Midbrain (tissue), 1 donor: Measurements from ENCODE around the gene NCAM1.
A peak's percentile ranks its signal among the peaks of the same experiment; 100 is the strongest.
"Not testable (repeated sequence)": the region's sequence is repeated elsewhere in the genome, so short reads cannot be mapped to it uniquely, and the experiment has no call there.

Source experiments
- DNase-seq: peaks from one replicate; lab custom pipeline; 2025; lab: John Stamatoyannopoulos, UW

Gene NCAM1

GRCh38 chr11:112961146-112961668, at the start of gene NCAM1:
NCAM1 (plus strand) TSS chr11:112961420.
- peak; percentile 90 for DNase-seq

GRCh38 chr11:112922606-112923005, 38.6 kb upstream of the NCAM1 start:
- no peak for DNase-seq

- DNase-seq = not testable (repeated sequence)
These were observed 36.4 kb upstream of the NCAM1 start for GRCh38 chr11:112924836-112925235.

GRCh38 chr11:112925516-112926310, 35.5 kb upstream of the NCAM1 start:
- no peak for DNase-seq

DNA sequence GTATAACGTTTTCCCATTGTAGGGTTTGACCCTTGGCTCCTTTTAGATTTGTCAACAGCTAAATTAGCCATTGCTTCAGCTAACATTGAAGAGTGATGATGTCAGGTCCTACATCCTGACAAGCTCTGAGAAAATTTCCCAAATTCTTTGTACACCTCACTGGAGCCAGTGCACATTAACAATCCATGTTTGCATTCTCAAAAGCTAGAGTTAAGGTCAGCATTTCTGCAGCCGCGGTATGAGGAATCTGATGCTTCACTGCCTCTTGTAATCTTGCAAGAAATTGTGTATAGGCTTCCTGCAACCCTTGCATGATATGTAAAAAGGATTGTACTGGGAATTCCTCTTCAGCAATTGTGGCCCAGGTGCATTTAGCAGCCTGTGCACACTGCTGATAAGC, 33.1 kb upstream of the NCAM1 start:
- no peak for DNase-seq

DNA sequence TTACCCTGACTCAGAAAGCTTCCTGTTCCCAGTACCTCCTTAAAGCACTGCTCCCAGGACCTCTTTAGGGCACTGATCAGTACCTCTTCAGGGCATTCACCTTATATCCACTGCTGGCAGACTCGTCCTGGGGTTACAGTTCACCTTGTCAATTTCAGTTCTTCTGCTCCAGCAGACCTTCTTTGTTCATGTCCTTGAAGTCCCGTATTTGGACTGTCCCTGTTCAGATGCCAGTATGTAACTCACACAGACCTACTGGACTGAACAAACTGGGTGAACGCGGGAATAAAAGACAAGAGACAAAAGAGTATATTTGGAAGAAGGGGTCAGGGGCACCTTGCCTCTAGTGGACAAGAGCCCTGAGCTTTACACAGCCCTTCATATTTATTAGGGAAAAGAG, 31.8 kb upstream of the NCAM1 start:
- no peak for DNase-seq

DNA sequence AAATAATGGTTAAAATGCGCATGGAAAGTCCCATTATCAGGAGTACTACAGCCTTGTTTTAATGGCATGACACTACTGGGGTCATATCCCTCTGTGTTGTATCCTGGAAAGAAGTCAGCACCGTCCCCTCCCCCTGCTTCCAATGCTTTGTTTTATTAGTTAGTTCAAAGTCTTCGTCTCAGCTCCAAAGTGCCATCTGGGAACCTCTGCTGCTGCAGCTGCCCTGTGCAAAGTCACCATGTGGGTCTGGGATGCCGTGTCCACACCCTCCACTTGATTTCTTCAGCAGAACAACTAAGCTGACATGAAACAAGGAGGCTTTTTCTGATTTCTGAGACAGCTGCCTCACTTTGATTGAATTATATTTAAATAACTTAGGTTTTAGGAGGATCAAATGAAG, 29.5 kb upstream of the NCAM1 start:
- DNase-seq = no peak

DNA sequence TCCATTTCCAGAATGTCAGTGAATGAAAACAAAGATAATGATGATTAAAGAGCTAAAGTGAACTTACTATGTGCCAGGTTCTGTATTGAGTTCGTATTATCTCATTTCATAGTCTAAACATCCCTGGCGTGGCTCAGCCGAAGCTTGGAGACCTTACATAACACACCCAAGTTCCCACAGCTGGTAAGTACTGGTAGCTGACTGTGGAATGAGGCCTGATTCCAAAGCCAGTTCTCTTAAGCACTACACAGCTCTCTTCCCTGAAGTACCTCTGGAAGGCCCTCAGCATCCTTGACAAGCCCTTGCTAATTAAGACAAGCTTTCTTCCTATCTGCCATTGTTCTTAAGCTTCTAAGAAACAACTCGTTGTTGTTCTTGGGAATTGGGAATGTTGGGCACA, 28.6 kb upstream of the NCAM1 start:
- DNase-seq = no peak

GRCh38 chr11:112933970-112934369, 27.2 kb upstream of the NCAM1 start:
- no peak for DNase-seq

GRCh38 chr11:112941104-112941503, 20.1 kb upstream of the NCAM1 start:
- no peak for DNase-seq

DNA sequence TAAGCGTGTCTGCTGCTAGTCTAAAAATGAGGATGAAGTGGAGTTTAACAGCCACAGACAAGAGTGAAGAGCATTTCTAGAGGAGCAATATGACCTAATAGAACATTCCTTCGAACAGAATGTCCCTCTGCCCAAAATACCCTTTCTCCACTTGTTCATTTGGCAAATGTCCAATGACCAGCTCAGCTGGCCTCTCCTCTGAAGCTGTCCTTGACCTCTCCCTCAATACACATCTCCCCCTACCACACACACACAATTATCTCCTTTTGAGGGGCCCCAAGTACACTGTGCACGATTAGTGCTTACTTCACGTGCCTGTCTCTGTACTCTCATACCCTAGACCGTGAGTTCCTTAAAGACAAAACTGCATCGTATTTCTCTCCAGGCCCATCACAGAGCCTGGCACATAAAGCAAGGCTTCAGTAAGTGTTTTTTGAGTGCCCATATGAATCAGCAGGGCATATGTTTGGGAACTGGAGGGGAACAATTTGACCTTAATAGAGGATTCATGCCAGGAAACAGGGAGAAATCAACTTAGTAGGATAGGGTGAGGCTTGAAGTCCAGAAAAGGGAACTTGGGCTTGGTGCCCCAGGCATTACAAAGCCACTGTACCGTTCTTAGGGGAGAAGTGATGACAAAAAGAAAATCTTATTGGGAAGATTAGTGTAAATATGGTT, 18.1 kb upstream of the NCAM1 start:
- no peak for DNase-seq

DNA sequence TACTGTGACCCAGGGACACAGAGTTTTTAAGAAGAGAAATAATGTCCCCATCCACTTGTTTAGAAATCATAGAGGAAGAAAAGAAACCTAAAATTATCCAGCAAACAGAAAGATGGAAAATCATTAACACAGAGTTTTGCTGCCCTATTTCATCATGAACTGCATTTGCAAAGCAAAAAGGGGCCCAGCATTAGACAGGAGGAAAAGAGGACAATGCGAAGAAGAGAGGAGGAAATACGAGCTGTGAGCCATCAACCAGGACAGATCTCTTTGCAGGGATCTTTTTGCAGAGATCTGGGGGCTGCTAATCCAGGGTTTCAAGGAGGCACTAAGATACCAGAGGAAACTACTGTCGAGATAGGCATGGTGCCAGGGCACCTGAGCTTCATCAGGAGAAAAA, 14.4 kb upstream of the NCAM1 start:
- no peak for DNase-seq

DNA sequence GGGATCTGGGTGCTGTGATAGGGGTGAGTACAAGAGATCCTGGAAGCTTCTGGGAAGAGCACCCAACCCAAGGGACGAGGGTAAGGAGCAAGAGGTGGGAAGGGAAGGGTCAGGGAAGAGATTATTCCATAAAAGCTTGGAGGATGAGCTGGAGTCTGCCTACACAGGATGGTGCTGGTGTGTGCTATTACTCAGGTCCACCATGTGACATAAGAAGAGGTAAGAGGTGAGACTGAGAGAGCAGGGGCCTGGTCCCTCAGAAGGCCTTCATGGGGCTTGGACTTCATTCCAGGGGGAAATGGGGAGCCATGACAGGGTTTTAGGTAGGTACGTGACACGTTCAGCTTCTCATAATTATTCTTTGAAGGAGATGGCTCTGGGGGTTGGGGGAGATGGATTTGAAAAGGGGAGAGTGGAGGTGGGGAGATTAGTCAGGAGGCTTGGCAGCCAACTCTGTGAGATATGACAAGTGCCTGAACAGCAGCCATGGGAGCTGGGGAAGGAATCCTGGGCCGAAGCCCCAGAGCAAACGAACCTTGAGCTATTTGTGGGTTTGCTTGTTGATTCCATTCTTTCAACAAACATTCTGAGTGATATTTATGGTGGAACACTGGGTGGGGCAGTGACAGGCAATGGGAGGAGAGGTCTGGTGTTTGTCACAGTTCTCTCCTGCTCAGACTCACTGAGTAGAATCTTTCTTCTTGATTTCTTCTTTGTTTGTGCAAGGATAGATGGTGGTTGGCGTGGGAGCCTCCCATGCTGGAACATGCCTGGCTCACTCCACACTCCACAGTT, 11.2 kb upstream of the NCAM1 start:
- DNase-seq = no peak

DNA sequence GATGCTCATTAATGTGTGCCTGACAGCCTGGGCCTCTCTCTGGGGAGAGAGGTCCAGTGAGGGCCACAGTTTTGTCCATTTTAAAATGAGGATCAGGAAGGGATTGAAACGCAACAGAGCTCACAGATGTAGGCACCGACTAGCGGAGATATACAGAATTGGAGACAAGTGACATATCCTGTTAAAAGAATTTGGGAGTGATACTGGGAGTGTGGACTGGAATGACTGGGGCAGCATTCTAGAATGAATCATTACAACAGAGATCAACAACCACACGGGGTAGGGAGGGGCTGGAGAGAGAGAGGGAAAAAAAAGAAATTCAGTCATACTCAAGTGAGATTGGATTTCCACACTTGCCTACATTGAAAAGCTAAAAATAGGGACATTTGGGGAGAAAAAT, 2.5 kb upstream of the NCAM1 start:
- no peak for DNase-seq

- peak; percentile 56 for DNase-seq
These were observed 745 bp downstream of the NCAM1 start for GRCh38 chr11:112961751-112962578.

DNA sequence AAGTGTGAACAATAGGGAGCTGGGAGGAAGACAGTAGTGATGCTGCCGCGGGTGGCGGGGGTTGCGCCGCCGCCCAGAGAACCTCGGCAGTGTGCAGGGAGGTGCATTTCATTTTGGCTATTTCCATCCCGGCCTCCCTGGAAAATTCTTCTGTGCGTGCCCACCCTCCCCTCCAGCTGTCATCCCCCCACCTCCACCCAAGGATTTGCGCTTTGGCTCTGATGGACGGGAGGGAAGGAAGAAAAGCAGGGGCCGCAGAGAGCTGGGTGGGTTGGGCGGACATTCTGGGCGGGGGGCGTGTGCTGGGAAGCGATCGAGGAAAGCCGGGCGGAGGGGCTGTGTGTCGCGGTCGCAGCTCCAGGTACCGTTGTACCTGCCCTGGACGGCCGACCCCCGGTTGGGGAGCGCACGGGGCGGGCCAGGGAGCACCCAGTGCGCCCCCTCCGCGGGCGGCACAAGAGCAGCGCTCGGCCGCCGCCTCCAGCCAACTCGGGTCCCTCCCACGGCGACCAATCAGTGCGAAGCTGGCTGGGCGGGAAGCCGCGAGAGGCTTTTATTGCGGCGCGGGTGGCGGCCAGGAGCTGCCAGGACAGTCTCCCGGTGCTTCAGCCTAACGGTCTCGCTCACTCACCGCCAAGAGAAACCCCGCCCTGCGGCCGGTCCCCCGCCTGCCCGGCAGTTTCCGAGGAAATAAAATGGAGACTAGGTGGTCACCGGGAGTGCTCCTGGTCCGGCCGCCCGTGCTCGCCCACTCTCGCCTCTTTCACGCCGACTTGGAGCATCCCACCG, 1.6 kb downstream of the NCAM1 start:
- peak; percentile 87 for DNase-seq

GRCh38 chr11:112963368-112963955, 2.2 kb downstream of the NCAM1 start:
- no peak for DNase-seq

DNA sequence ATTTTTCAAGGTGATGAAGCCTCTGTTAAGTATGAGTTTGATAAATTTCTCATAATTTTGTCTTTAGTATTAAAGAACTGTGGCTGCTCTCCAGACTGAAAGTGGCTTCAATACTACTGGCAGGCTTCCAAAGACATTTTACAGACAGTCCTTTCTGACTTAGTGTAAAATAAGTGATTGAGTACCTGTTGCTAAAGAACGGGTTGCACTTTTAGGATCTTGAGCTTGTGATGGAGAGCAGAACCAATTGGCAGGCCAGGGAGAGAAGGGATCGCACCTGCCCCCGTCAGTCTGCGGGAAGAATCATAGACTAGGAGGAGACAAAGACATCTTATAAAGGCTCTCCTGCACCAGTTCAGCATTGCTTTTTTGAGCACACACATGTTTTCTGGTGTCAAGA, 4.4 kb downstream of the NCAM1 start:
- DNase-seq = no peak

GRCh38 chr11:112966561-112966960, 5.3 kb downstream of the NCAM1 start:
- no peak for DNase-seq

DNA sequence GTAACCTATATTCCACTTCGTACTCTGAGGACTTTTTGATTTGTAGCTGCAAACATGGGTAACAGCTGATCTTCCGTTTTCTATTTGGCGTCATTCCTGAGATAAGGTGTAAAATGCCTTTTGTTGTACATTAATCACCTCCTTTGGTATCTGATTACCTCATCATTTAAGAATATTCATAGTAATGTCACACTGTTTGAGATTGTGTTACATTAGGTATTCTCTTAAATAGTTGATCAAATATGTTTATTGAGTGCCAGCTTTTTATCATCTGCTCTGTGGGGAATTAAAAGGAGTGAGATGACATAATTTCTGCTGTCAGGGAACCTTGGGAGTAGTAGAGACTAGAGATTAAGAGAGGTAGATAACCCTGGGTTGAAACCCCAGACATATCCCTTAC, 5.9 kb downstream of the NCAM1 start:
- no peak for DNase-seq
